Peyer's patch (tissue), 4 donors: Measurements from ENCODE around the gene TMC1.

Experiments
- POLR2A ChIP-seq, 2 donors: fragments of 450-650 bp; IDR thresholded peaks; one replicate each; pipeline ENCODE4 v1.5.1; 2017; ENCODE audit warnings: antibody characterized with exemption in 2 of 2, mild to moderate bottlenecking in 2 of 2, moderate library complexity in 2 of 2
- TF ChIP-seq, protein P1 (sequence below), 6 experiments: fragments of 450-650 bp in 4 of 6; fragments of 200-600 bp in 2 of 6; sonication (generic) in 1 of 6; IDR thresholded peaks; one replicate each; pipeline ENCODE4 v1.5.1; 2017 to 2019; ENCODE audit warnings: antibody characterized with exemption in 6 of 6, mild to moderate bottlenecking in 3 of 6, moderate library complexity in 1 of 6

GRCh38 chr9:72681283-72681630 lies 159.8 kb downstream of the TMC1 start:
- TF ChIP-seq POLR2A (IDR thresholded peaks at IDR 0.05) = no peak
- TF ChIP-seq, protein P1, sequence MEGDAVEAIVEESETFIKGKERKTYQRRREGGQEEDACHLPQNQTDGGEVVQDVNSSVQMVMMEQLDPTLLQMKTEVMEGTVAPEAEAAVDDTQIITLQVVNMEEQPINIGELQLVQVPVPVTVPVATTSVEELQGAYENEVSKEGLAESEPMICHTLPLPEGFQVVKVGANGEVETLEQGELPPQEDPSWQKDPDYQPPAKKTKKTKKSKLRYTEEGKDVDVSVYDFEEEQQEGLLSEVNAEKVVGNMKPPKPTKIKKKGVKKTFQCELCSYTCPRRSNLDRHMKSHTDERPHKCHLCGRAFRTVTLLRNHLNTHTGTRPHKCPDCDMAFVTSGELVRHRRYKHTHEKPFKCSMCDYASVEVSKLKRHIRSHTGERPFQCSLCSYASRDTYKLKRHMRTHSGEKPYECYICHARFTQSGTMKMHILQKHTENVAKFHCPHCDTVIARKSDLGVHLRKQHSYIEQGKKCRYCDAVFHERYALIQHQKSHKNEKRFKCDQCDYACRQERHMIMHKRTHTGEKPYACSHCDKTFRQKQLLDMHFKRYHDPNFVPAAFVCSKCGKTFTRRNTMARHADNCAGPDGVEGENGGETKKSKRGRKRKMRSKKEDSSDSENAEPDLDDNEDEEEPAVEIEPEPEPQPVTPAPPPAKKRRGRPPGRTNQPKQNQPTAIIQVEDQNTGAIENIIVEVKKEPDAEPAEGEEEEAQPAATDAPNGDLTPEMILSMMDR (IDR thresholded peaks at IDR 0.05) = no peak
